GM12873 (cell line): ENCODE data around the gene ENC1.

Experiments used
- TF ChIP-seq, protein P1 (sequence below): IDR thresholded peaks from 2 replicates; pipeline ENCODE4 v1.5.1; 2012; ENCODE audit warnings: low read depth, mild to moderate bottlenecking, moderate library complexity, low read length, control low read depth; ENCODE audit not compliant: insufficient read depth; ENCODE audit errors: missing control alignments

Gene ENC1

DNA sequence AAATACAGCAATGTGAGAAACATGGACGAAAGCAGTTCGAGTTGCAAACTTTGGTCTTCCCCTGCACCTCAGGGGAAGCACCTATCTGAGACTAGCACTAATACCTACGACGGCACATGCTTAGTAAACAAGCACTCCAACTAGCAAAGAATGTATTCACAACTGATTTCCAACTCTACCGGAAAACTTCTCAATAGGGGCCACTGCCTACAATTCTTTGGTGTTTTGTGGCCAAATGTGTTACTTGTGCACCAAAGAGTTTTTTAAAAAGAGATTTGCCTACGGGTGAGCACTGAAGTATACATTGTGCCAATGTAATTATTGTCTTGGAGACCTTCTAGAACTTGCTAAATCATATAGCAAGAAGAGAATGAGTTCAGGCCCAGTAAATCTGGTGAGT is 12.2 kb downstream of the ENC1 start:
- TF ChIP-seq, protein P1, sequence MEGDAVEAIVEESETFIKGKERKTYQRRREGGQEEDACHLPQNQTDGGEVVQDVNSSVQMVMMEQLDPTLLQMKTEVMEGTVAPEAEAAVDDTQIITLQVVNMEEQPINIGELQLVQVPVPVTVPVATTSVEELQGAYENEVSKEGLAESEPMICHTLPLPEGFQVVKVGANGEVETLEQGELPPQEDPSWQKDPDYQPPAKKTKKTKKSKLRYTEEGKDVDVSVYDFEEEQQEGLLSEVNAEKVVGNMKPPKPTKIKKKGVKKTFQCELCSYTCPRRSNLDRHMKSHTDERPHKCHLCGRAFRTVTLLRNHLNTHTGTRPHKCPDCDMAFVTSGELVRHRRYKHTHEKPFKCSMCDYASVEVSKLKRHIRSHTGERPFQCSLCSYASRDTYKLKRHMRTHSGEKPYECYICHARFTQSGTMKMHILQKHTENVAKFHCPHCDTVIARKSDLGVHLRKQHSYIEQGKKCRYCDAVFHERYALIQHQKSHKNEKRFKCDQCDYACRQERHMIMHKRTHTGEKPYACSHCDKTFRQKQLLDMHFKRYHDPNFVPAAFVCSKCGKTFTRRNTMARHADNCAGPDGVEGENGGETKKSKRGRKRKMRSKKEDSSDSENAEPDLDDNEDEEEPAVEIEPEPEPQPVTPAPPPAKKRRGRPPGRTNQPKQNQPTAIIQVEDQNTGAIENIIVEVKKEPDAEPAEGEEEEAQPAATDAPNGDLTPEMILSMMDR = no peak

DNA sequence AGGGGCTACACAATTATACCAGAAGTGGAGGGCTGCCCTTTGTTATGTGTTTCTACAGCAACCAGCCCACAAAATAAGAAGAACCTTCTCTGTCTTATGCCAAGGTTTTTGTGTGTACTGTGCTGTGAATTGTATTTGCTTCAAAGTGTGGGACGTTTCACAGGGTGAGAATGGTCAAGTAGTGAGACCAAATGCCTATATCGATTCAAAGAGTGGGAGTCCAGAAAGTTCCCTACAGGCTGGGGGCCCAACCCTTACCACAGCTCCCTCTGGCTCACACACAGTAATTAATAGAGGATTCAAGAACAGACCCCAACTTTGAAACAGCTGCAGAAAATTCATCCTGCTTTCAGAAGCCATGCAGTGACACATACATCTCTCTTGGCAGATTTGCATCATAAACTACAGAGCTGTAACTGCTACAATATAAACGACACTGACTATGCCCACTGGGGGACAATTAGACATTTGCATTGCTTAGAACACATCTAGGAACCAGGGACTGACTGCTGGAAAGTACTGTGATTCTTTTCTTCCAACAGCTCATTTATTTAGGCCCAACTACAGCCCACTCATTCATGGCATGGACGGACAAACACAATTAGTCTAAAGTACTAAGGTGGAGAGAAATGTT is 12.8 kb downstream of the ENC1 start:
- TF ChIP-seq, protein P1 = no peak

DNA sequence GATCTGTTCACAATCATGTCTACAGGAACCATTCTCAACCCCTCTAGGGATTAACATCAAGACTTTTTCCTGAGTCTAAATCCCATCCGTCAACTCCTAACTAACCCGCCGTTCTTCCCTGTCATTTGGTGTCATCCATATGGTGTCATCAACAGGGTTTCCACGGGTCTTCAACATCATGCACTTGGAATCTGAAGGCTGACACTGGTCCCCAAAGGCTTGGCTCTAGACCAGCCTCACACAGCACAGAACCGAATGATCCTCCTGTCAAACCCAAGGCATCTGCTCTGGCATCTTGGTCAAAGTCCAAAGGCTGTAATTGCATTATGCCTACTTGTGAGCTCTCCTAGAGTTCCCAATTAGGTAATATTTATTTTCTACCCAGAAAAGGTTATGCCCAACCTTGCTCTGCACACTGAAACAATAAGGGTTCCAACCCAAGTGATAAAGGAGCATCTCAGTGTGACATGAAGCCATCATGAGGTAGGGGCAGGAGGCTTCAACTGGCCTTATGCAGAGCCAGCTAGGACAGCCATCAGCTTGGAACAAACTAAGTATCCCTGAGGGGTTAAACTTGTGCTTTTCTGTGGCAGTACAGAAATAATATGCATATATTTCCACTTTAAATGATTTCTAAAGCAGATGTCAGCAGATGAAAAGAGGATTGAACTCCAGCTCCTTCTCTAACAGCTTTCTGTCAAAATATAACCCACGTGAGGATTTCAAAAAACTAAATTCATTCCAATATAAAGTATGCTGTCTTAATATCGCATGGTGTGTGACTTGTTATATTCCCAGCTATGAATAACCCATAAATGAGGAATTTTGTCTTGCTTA is 13.9 kb downstream of the ENC1 start:
- TF ChIP-seq, protein P1 = no peak

DNA sequence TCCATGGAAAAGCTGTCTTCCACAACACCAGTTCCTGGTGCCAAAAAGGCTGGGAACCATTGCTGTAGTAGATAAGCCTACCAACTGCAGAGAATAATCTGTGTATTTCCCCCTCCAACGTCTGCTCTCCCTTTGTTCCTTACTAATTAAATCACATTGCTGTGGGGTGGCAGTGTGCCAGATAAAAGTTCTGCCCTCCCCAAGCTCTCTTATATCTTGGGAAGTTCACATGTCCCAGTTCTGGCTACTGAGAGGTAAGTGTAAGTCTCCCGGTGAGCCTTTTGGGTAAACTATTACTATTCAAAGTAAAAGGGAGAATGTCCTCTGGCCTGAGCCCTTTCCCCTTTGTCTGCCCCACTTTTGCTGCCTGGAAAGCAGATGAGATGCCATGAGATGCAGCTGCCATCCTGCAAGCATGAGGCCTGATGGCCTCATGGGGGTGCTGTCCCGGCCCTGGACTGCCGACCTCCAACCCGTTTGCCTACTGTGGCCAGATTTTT is 14.7 kb downstream of the ENC1 start:
- TF ChIP-seq, protein P1 = peak; percentile 35

DNA sequence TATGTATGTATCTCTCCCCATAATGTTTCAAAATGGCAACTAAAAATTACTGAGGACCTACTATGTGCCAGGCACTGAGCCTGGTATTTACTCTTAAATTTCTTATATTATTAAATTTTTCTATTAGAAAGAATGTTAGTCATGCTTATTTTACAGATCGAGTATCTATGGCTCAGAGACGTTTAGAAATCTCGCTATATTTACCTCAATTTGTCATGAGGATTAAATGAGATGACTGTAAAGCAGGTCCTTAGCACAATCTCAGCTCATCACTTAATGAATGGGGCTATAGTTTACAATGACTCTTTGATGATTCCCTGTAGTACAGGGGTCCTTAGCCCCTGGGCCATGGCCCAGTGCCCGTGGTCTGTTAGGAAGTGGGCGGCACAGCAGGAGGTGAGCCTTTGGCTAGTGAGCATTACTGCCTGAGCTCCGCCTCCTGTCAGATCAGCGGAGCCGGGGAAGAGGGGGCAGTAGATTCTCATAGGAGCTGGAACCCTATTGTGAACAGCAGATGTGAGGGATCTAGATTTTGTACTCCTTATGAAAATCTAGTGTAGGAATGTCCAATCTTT is 15.5 kb downstream of the ENC1 start:
- TF ChIP-seq, protein P1 = no peak

DNA sequence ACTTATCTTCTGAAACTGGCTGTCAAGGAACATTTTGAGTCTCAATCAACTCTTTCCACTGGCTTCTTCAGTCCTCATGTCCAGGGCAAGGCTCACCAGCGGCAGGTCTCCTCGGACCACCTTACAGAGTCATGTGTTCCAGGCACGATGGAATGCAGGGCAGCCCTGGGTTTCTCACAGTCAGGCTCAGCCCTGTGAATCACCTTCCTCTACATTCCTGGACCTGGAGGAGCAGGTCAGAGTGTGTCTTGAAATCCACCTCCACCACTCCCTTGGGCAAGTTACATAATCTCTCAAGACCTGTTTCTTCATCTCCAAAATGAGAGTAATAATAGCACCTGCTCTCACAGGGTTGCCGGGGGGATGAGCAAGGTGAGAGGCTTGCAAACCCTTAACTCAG is 16.0 kb downstream of the ENC1 start:
- TF ChIP-seq, protein P1 = no peak
